Neural crest cell (in vitro differentiated cells): ENCODE data around the gene ZNF836. TPM values are rescaled to one million over a fixed set of nuclear protein-coding genes. Genes with fewer than 3 reads are reported as not detected.

Experiments used
- DNase-seq: peaks from one replicate; pipeline ENCODE4 v3.0.0; 2021; ENCODE audit warnings: low read depth, mixed read lengths, low spot score
- H3K27ac Mint-ChIP-seq: one replicate; pipeline ENCODE4 v1.8.0; 2021; ENCODE audit warnings: mild to moderate bottlenecking, mixed read lengths; ENCODE audit not compliant: unreplicated experiment
- H3K27me3 Mint-ChIP-seq: 2 replicates; pipeline ENCODE4 v1.8.0; 2021; ENCODE audit warnings: low read depth, mild to moderate bottlenecking, mixed read lengths
- H3K36me3 Mint-ChIP-seq: 2 replicates; pipeline ENCODE4 v1.8.0; 2021; ENCODE audit warnings: low read depth, mild to moderate bottlenecking, mixed read lengths
- H3K4me1 Mint-ChIP-seq: 2 replicates; pipeline ENCODE4 v1.8.0; 2021; ENCODE audit warnings: mixed read lengths
- H3K4me3 Mint-ChIP-seq: one replicate; pipeline ENCODE4 v1.8.0; 2021; ENCODE audit warnings: mild to moderate bottlenecking, mixed read lengths
- H3K9me3 Mint-ChIP-seq: 2 replicates; pipeline ENCODE4 v1.8.0; 2021; ENCODE audit warnings: mixed read lengths
- CTCF ChIP-seq: fragments of 200-600 bp; sonication (generic); conservative IDR thresholded peaks from 2 replicates; pipeline ENCODE4 v1.5.0; 2021; ENCODE audit warnings: antibody characterized with exemption, mild to moderate bottlenecking
- total RNA-seq: library from RNA; stranded (reverse); gene quantifications from 2 replicates; pipeline ENCODE4 v1.2.1, GENCODE V29; 2021

Gene ZNF836
- total RNA-seq, 1 donor from 2014 or later, result 11.6 TPM

- H3K27me3 Mint-ChIP-seq, result no peaks in the 10 kb centered on the region
- no peak for DNase-seq
- no peak for TF ChIP-seq CTCF
- H3K27ac Mint-ChIP-seq, result no peak overlapping the region
- H3K4me3 Mint-ChIP-seq, result no peak overlapping the region
- H3K9me3 Mint-ChIP-seq, result peaks cover 38% of the 10 kb centered on the region
- no peaks in the 10 kb centered on the region for H3K4me1 Mint-ChIP-seq
- peaks cover 73% of the 10 kb centered on the region for H3K36me3 Mint-ChIP-seq
These were observed 58.8 kb downstream of the ZNF836 start for GRCh38 chr19:52112624-52113023.

DNA sequence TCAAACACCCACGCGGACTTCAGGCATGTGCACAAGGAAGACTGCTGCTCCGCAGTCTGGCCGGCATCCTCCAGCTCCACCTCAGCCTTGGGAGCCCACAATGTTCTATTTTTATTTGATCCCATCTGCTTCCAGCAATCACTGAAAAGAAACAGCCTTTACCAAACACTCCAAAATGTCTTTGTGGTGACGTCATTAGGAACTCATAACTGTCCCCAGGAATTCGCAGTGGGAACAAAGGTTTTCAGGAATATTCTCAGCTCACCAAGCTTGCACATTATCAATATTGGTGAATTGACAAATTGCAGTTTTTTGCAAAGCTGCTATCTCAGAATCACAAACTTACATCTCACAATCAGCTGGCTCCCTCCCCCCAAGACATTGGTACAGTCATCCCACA, 60.6 kb downstream of the ZNF836 start:
- Mint-ChIP-seq H3K27ac (no peak overlapping the region), H3K4me3 (no peak overlapping the region), H3K4me1 (no peaks in the 10 kb centered on the region), H3K9me3 (peaks cover 34% of the 10 kb centered on the region), H3K27me3 (no peaks in the 10 kb centered on the region), H3K36me3 (peaks cover 67% of the 10 kb centered on the region)
- DNase-seq, result no peak
- no peak for TF ChIP-seq CTCF

Other genes with a start within 250 kb of the ZNF836 start
- gene ZNF613, start 244.1 kb downstream of the ZNF836 start, total RNA-seq, result 6.3 and 8.7 TPM in 2 replicates
- gene ZNF350, start 184.8 kb downstream of the ZNF836 start, total RNA-seq, result 6.5 and 6.9 TPM in 2 replicates
- 11.0 and 11.2 TPM in 2 replicates for gene ZNF615, start 163.4 kb downstream of the ZNF836 start, total RNA-seq
- 11.5 and 12.5 TPM in 2 replicates for gene ZNF614, start 143.2 kb downstream of the ZNF836 start, total RNA-seq
- gene ZNF432, start 122.8 kb downstream of the ZNF836 start, total RNA-seq, result 19.9 and 22.5 TPM in 2 replicates
- gene ZNF841, start 75.9 kb downstream of the ZNF836 start, total RNA-seq, result 14.3 and 16.4 TPM in 2 replicates
- 18.9 and 25.2 TPM in 2 replicates for gene ZNF616, start 31.7 kb downstream of the ZNF836 start, total RNA-seq
- gene PPP2R1A, start 18.4 kb upstream of the ZNF836 start, total RNA-seq, result 422 TPM in 2 replicates
- 21.5 and 22.9 TPM in 2 replicates for gene ZNF766, start 98.0 kb upstream of the ZNF836 start, total RNA-seq
- gene ZNF480, start 125.5 kb upstream of the ZNF836 start, total RNA-seq, result 24.7 and 25.2 TPM in 2 replicates
- 10.0 and 11.5 TPM in 2 replicates for gene ZNF610, start 164.6 kb upstream of the ZNF836 start, total RNA-seq
- 9.7 and 10.0 TPM in 2 replicates for gene ZNF880, start 198.3 kb upstream of the ZNF836 start, total RNA-seq
- 7.7 and 8.3 TPM in 2 replicates for gene ZNF528, start 226.2 kb upstream of the ZNF836 start, total RNA-seq